Measurements from ENCODE around the gene JAK1.

JAK1 gene

GRCh38 chr1:64811131-64811530, 155.2 kb downstream of the JAK1 start:
- no peak overlapping the region for H3K4me3 ChIP-seq (ENCODE audit: low read depth, low read length)
- no peak for DNase-seq (ENCODE audit: low read depth)
- TF ChIP-seq CTCF (IDR thresholded peaks at IDR 0.05; ENCODE audit: insufficient read depth, low read depth, low read length, missing control alignments) = no peak

- H3K4me3 ChIP-seq (ENCODE audit: low read depth, low read length) = no peak overlapping the region
- DNase-seq (ENCODE audit: low read depth) = no peak
- no peak for TF ChIP-seq CTCF (IDR thresholded peaks at IDR 0.05; ENCODE audit: insufficient read depth, low read depth, low read length, missing control alignments)
These were observed 156.3 kb downstream of the JAK1 start for GRCh38 chr1:64810001-64810400.

- TF ChIP-seq CTCF (IDR thresholded peaks at IDR 0.05; ENCODE audit: insufficient read depth, low read depth, low read length, missing control alignments) = no peak
- DNase-seq (ENCODE audit: low read depth) = no peak
These were observed 157.0 kb downstream of the JAK1 start for GRCh38 chr1:64809309-64809708.

GRCh38 chr1:64801851-64802523, 164.4 kb downstream of the JAK1 start:
- DNase-seq (ENCODE audit: low read depth) = no peak
- H3K4me3 ChIP-seq (ENCODE audit: low read depth, low read length) = no peak overlapping the region
- no peak for TF ChIP-seq CTCF (IDR thresholded peaks at IDR 0.05; ENCODE audit: insufficient read depth, low read depth, low read length, missing control alignments)

More at GRCh38 chr1:64809309-64809708, 157.0 kb downstream of the JAK1 start:
- H3K4me3 ChIP-seq (ENCODE audit: low read depth, low read length) = no peak overlapping the region

GRCh38 chr1:64798872-64799271, 167.5 kb downstream of the JAK1 start:
- DNase-seq (ENCODE audit: low read depth) = no peak
- no peak overlapping the region for H3K4me3 ChIP-seq (ENCODE audit: low read depth, low read length)
- no peak for TF ChIP-seq CTCF (IDR thresholded peaks at IDR 0.05; ENCODE audit: insufficient read depth, low read depth, low read length, missing control alignments)

- H3K4me3 ChIP-seq (ENCODE audit: low read depth, low read length) = no peak overlapping the region
- TF ChIP-seq CTCF (IDR thresholded peaks at IDR 0.05; ENCODE audit: insufficient read depth, low read depth, low read length, missing control alignments) = no peak
- no peak for DNase-seq (ENCODE audit: low read depth)
These were observed 175.4 kb downstream of the JAK1 start for GRCh38 chr1:64790832-64791487.

All from GM12865 (cell line).